DMS153 (cell line): ENCODE results near the gene TPSB2.
"Not testable (repeated sequence)": the region's sequence is repeated elsewhere in the genome, so short reads cannot be mapped to it uniquely, and the experiment has no call there.

Experiments
- DNase-seq: peaks from one replicate; lab custom pipeline; 2025; lab: John Stamatoyannopoulos, UW

The TPSB2 gene

GRCh38 chr16:1261131-1261892, 31.3 kb upstream of the TPSB2 start:
- DNase-seq, result no peak

- no peak for DNase-seq
These were observed 30.2 kb upstream of the TPSB2 start for GRCh38 chr16:1260101-1260680.

- DNase-seq, result no peak
These were observed 29.7 kb upstream of the TPSB2 start for GRCh38 chr16:1259760-1260068.

- peak; percentile 41 for DNase-seq
These were observed 29.1 kb upstream of the TPSB2 start for GRCh38 chr16:1258906-1259759.

GRCh38 chr16:1258225-1258600, 28.2 kb upstream of the TPSB2 start:
- DNase-seq, result no peak

- no peak for DNase-seq
These were observed 27.7 kb upstream of the TPSB2 start for GRCh38 chr16:1257561-1258224.

- no peak for DNase-seq
These were observed 26.9 kb upstream of the TPSB2 start for GRCh38 chr16:1256874-1257322.

GRCh38 chr16:1256296-1256873, 26.4 kb upstream of the TPSB2 start:
- DNase-seq, result not testable (repeated sequence)

GRCh38 chr16:1255276-1256122, 25.5 kb upstream of the TPSB2 start, which contains the start of gene TPSD1:
TPSD1 (plus strand) TSS chr16:1256069; CDS start chr16:1256281, 212 bp downstream.
- DNase-seq, result not testable (repeated sequence)

- DNase-seq, result not testable (repeated sequence)
These were observed 24.8 kb upstream of the TPSB2 start for GRCh38 chr16:1254821-1255220.

- not testable (repeated sequence) for DNase-seq
These were observed 23.8 kb upstream of the TPSB2 start for GRCh38 chr16:1253701-1254364.

GRCh38 chr16:1249031-1249755, 19.2 kb upstream of the TPSB2 start:
- not testable (repeated sequence) for DNase-seq

GRCh38 chr16:1247903-1248537, 18.0 kb upstream of the TPSB2 start:
- DNase-seq, result not testable (repeated sequence)

- no peak for DNase-seq
These were observed 15.6 kb upstream of the TPSB2 start for GRCh38 chr16:1245452-1246020.

- DNase-seq, result no peak
These were observed 14.9 kb upstream of the TPSB2 start for GRCh38 chr16:1244881-1245280.

GRCh38 chr16:1243907-1244850, 14.2 kb upstream of the TPSB2 start:
- not testable (repeated sequence) for DNase-seq

- DNase-seq, result not testable (repeated sequence)
These were observed 13.4 kb upstream of the TPSB2 start for GRCh38 chr16:1243363-1243762.

GRCh38 chr16:1241081-1241480, 11.1 kb upstream of the TPSB2 start:
- DNase-seq, result not testable (repeated sequence)
